A549 (cell line): ENCODE results near the gene CDCA7. TPM values are rescaled to one million over a fixed set of nuclear protein-coding genes. Genes with fewer than 3 reads are reported as not detected.

Experiments used
- ATAC-seq, 2 experiments: fragments of 200-7000 bp in 1 of 2; fragments of >200 bp in 1 of 2; cut with Nextera tagmentation in 1 of 2; cut with Tn5 transposase in 1 of 2; 3 replicates each; pipeline versions ENCODE4 v1.8.0 to v1.9.1; 2018 to 2020; ENCODE audit warnings: mild to moderate bottlenecking in 1 of 2, moderate library complexity in 1 of 2
- CTCF ChIA-PET: fragments of 300-600 bp; sonication (Branson Sonifier 250); formaldehyde crosslinking; extraction: SDS; loops from one replicate; lab custom pipeline; 2021; ENCODE audit warnings: antibody characterized with exemption, inconsistent platforms; lab: Yijun Ruan, JAX
- POLR2A ChIA-PET: fragments of 350-600 bp; formaldehyde crosslinking; extraction: SDS; loops from one replicate; lab custom pipeline; 2021; ENCODE audit warnings: antibody characterized with exemption, inconsistent platforms; lab: Yijun Ruan, JAX
- DNase-seq, 2 experiments: peaks; one replicate each; pipeline versions ENCODE4 v3.0.0 to v3.0.0-alpha.2; 2011 to 2016; ENCODE audit warnings: low read depth in 1 of 2, low spot score in 1 of 2
- FAIRE-seq: peaks from 2 replicates; lab custom pipeline; 2011; peaks lifted over from hg19 to GRCh38; lab: Jason Lieb, UNC
- H3K27ac ChIP-seq, 2 experiments: fragments of >200 bp; sonication (Bioruptor Twin); formaldehyde crosslinking; 3 replicates each; pipeline ENCODE4 v1.5.1; 2016 to 2017
- H3K4me1 ChIP-seq: fragments of >200 bp; sonication (Bioruptor Twin); formaldehyde crosslinking; 3 replicates; pipeline ENCODE4 v1.6.1; 2016
- H3K4me2 ChIP-seq: fragments of >200 bp; sonication (Bioruptor Twin); formaldehyde crosslinking; 3 replicates; pipeline ENCODE4 v1.6.1; 2016
- H3K4me3 ChIP-seq: fragments of >200 bp; sonication (Bioruptor Twin); formaldehyde crosslinking; 3 replicates; pipeline ENCODE4 v1.5.1; 2016
- H3K9me3 ChIP-seq: fragments of >200 bp; sonication (Bioruptor Twin); formaldehyde crosslinking; 3 replicates; pipeline ENCODE4 v1.6.1; 2016
- CEBPB ChIP-seq, 2 experiments: fragments of >200 bp in 1 of 2; sonication (Bioruptor Twin) in 1 of 2; formaldehyde crosslinking in 1 of 2; IDR thresholded peaks; 2 replicates each; pipeline ENCODE4 v1.6.1; 2012 to 2016
- CHD4 ChIP-seq: fragments of 200-600 bp; sonication (generic); IDR thresholded peaks from 2 replicates; pipeline ENCODE4 v1.6.1; 2016; ENCODE audit warnings: antibody characterized with exemption, mild to moderate bottlenecking, borderline replicate concordance
- ESRRA ChIP-seq: fragments of 150-350 bp; IDR thresholded peaks from 2 replicates; pipeline ENCODE4 v1.6.1; 2014; ENCODE audit warnings: mild to moderate bottlenecking, low read length, borderline replicate concordance
- KDM5A ChIP-seq: fragments of 200-600 bp; sonication (generic); IDR thresholded peaks from 2 replicates; pipeline ENCODE4 v1.6.1; 2016; ENCODE audit warnings: antibody characterized with exemption, mild to moderate bottlenecking
- NFE2L2 ChIP-seq: fragments of 150-350 bp; conservative IDR thresholded peaks from 2 replicates; pipeline ENCODE4 v1.6.1; 2014; ENCODE audit warnings: low read length
- NPAS2 ChIP-seq: fragments of 250-450 bp; sonication (Bioruptor Pico); IDR thresholded peaks from 2 replicates; pipeline ENCODE4 v1.8.0; 2022; ENCODE audit warnings: mild to moderate bottlenecking, moderate library complexity, borderline replicate concordance
- NR3C1 ChIP-seq: fragments of >200 bp; sonication (Bioruptor Twin); formaldehyde crosslinking; IDR thresholded peaks from 3 replicates; pipeline ENCODE4 v1.6.1; 2017
- REST ChIP-seq: fragments of 200-600 bp; sonication (generic); IDR thresholded peaks from 2 replicates; pipeline ENCODE4 v1.6.1; 2016; ENCODE audit warnings: antibody characterized with exemption, mild to moderate bottlenecking, moderate library complexity
- RNF2 ChIP-seq: fragments of 200-600 bp; sonication (generic); IDR thresholded peaks from 2 replicates; pipeline ENCODE4 v1.6.1; 2016; ENCODE audit warnings: low read depth, mild to moderate bottlenecking, antibody characterized with exemption, moderate library complexity, borderline replicate concordance
- ZSCAN20 ChIP-seq: fragments of 250-450 bp; sonication (Bioruptor Pico); IDR thresholded peaks from 2 replicates; pipeline ENCODE4 v1.8.0; 2022; ENCODE audit warnings: mild to moderate bottlenecking, moderate library complexity
- WGBS: methylation state at CpG from one replicate; pipeline ENCODE4 v1.1.6; 2017; ENCODE audit errors: missing lambda C conversion rate; 5-methylcytosine and 5-hydroxymethylcytosine counted together
- polyA plus RNA-seq, 4 experiments: library from polyadenylated mRNA; depleted of rRNA in 3 of 4; stranded (reverse); fragments of >200 nt; fragmentation: RNase III in 1 of 4; extraction: RNeasy Plus Mini Kit Qiagen cat#74134 plus additional on column Dnase treatment in 1 of 4; gene quantifications; 2 replicates in 3 of 4; 3 replicates in 1 of 4; pipeline ENCODE4 v1.2.3, GENCODE V29; 2011 to 2017
- TF ChIP-seq, protein P1 (sequence below): fragments of >200 bp; sonication (Bioruptor Twin); formaldehyde crosslinking; IDR thresholded peaks from 3 replicates; pipeline ENCODE4 v1.6.1; 2016

The CDCA7 gene
- polyA plus RNA-seq, 2 of the 4 experiments (the other 2 are of a cell fraction), result 39.4 to 93.5 TPM

DNA sequence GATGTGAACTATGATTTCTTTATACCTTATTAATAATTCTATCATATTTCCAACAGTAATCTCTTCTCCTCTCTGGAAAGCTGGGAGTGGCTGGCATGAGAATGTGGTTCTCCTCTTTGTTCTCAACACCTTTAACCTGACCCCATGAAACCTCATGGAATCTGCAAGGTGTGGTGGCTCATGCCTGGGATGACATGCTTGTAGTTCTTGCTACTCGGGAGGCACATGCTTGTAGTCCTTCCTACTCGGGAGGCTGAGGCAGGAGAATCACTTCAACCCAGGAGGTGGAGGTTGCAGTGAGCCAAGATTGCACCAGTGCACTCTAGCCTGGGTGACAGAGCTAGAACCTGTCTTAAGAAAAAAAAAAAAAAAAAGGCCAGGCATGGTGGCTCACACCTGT is 10.8 kb upstream of the CDCA7 start:
- FAIRE-seq (no peak), DNase-seq (no peak), ATAC-seq (no peak)
- 21% methylated on average over 2 of the region's 2 CpGs for WGBS
- Histone ChIP-seq H3K9me3 (peaks cover 16% of the 10 kb centered on the region; the same call in 2 of the 3 replicates), H3K4me2 (no peak overlapping the region), H3K27ac (no peak overlapping the region), H3K4me1 (no peaks in the 10 kb centered on the region), H3K4me3 (no peak overlapping the region)
- ChIA-PET CTCF (interaction anchor here (0.6 to 0.9 kb wide), 2 partner anchors 15 to 571 kb away, joined by 3 to 5 read pairs; no protein-coding TSS in a partner anchor), POLR2A (no interaction called here)
- TF ChIP-seq CHD4, result no peak

GRCh38 chr2:173346035-173346434 is 8.6 kb upstream of the CDCA7 start:
- DNase-seq, result peak in 1 of 2 experiments; percentile 25
- POLR2A ChIA-PET, result no interaction called here

GRCh38 chr2:173347305-173348168 is 7.1 kb upstream of the CDCA7 start:
- ChIA-PET POLR2A (no interaction called here), CTCF (interaction anchor here (1.0 kb wide), 1 partner anchor 20 kb away, joined by 3 read pairs; no protein-coding TSS in a partner anchor)
- no peak for FAIRE-seq
- TF ChIP-seq REST (no peak), KDM5A (no peak), NR3C1 (no peak), ZSCAN20 (no peak), NFE2L2 (no peak), NPAS2 (CRISPR knock-in tag) (no peak)
- TF ChIP-seq, protein P1, sequence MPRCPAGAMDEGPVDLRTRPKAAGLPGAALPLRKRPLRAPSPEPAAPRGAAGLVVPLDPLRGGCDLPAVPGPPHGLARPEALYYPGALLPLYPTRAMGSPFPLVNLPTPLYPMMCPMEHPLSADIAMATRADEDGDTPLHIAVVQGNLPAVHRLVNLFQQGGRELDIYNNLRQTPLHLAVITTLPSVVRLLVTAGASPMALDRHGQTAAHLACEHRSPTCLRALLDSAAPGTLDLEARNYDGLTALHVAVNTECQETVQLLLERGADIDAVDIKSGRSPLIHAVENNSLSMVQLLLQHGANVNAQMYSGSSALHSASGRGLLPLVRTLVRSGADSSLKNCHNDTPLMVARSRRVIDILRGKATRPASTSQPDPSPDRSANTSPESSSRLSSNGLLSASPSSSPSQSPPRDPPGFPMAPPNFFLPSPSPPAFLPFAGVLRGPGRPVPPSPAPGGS, result no peak
- H3K4me1 ChIP-seq, result no peaks in the 10 kb centered on the region
- ATAC-seq, result no peak
- no peak overlapping the region for H3K4me3 ChIP-seq
- DNase-seq, result no peak
- no peak overlapping the region for H3K4me2 ChIP-seq
- H3K27ac ChIP-seq, result no peak overlapping the region
- H3K9me3 ChIP-seq, result peaks cover 16% of the 10 kb centered on the region; the same call in 2 of the 3 replicates
- 65% methylated on average over 8 of the region's 8 CpGs for WGBS

More at GRCh38 chr2:173346035-173346434, 8.6 kb upstream of the CDCA7 start:
- no peaks in the 10 kb centered on the region for H3K4me1 ChIP-seq
- ATAC-seq (no peak), FAIRE-seq (no peak)
- H3K4me3 ChIP-seq, result no peak overlapping the region
- H3K4me2 ChIP-seq, result no peak overlapping the region
- TF ChIP-seq REST (no peak), NPAS2 (CRISPR knock-in tag) (no peak), CEBPB (IDR thresholded peaks at IDR 0.05) (no peak), RNF2 (no peak), ESRRA (no peak), ZSCAN20 (no peak)
- peaks cover 16% of the 10 kb centered on the region; the same call in 2 of the 3 replicates for H3K9me3 ChIP-seq
- H3K27ac ChIP-seq, result no peak overlapping the region
- 83% methylated on average over 6 of the region's 6 CpGs for WGBS
- CTCF ChIA-PET, result interaction anchor here (0.7 kb wide), 1 partner anchor 116 kb away, joined by 3 read pairs; no protein-coding TSS in a partner anchor
